GM19025 (cell line): ENCODE data around the gene ESR2.

Experiments
- ATAC-seq: cut with Tn5 transposase; IDR thresholded peaks from one replicate; pipeline ENCODE4 v1.9.1; 2021; ENCODE audit warnings: mild to moderate bottlenecking, low read depth, moderate library complexity; ENCODE audit not compliant: unreplicated experiment

The ESR2 gene

DNA sequence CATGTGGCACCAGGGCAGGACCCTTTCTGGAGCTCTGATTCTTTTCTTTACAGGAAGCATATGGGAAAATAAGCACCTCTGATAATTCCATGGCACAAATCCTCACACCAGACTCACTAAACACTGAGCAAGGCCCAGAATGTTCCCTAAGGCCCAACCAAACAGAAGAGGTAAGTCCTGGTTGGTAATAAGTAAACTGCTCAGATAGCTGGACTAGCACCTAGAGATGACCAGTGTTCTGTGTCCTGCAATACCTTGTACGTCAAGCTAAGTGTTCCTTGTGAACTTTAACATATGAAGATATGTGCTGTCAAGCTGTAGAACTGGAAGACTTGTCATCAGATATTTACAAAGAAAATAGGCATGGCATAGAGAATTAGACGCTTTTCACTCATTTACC lies 186.7 kb downstream of the ESR2 start:
- no peak for ATAC-seq

- ATAC-seq, result no peak
Observed at GRCh38 chr14:64098120-64098519, 196.1 kb downstream of the ESR2 start.

GRCh38 chr14:64095620-64096019 lies 198.6 kb downstream of the ESR2 start:
- no peak for ATAC-seq

DNA sequence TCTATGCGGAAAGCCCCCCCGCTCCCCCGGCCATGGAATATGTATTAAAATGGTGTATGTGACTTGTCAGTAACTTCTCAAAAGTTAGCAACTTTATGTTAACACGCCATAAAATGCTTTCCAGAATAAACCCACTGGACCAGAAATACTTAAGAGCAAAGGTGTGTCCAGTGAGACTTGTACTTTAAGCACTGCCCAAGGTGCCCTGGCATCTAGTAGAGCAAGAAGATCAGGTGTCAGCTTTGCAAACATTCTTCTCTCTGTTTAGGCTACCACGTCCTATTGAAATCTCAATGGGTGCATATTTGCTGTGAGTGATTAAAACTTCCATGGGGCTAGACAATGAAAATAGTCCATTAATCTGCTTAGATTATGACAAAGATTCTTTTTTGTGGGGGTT lies 201.2 kb downstream of the ESR2 start:
- ATAC-seq, result no peak

DNA sequence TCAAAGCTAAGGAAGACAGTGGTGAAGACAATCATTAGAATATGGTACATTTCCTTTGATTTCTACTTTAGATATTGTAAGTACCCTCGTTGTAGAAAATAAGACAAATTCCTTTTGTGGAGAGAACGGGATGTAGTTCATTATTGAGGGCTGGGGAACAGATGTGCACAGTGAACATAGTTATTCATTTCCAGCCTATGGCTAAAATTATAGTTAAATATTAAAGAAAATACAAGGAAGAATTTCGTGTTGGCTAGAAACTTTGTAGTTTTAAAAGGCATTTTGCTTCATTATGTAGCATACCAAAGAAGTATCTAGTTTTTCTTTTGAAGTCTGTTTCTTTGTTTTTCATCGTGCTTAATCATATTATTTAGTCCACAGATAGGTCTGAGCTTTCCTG lies 201.8 kb downstream of the ESR2 start:
- ATAC-seq, result no peak

- no peak for ATAC-seq
Observed at GRCh38 chr14:64091217-64091616, 203.0 kb downstream of the ESR2 start.

GRCh38 chr14:64089920-64090319 lies 204.3 kb downstream of the ESR2 start:
- ATAC-seq, result no peak

DNA sequence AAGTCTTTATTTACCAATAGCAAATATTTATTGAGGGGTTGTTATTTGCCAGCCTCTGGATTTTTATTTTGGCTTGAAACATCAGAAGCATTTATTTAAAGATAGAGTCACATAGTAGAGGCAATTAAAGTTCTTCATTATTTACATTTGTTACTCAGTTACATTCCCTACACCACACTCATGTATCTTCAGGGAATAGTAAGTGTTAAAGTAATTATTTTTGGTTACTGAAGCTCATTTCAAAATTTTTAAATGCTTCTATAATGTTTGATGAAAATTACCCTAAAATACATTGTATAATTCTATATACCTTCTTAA lies 205.6 kb downstream of the ESR2 start:
- ATAC-seq, result no peak

GRCh38 chr14:64082837-64083236 lies 211.3 kb downstream of the ESR2 start:
- no peak for ATAC-seq

- no peak for ATAC-seq
Observed at GRCh38 chr14:64081174-64081746, 212.9 kb downstream of the ESR2 start.

GRCh38 chr14:64080452-64080851 lies 213.7 kb downstream of the ESR2 start:
- ATAC-seq, result no peak

- ATAC-seq, result no peak
Observed at GRCh38 chr14:64075613-64076005, 218.6 kb downstream of the ESR2 start.

DNA sequence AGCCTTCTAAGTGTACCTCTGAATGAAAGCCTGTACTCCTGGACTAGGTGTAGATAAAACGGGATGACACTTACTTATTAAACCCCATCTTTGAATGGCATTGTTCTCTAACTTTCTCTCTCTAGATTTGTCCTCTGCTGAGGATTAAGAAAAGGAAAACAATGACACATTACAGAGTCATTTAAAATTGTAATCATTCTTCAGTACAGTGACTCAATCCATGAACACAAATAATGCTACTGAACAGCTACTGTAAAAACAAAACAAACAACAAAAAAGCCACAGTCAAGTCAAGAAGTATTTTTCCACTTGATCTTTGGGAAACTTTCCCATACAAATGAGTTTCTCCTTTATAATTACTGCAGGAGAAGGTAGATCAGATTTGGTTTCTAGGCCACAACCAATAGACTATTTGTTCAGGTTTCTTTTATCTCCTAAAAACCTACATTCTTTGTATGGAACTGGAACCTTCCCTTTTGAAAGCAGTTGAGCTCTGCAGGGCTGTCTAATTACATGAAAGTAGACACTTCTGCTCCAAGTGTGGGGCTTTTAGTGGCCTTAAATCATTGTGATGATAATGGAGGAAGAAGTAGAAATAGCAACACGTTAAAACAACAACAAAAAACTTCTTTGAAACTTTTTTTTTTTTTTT lies 219.1 kb downstream of the ESR2 start:
- no peak for ATAC-seq

DNA sequence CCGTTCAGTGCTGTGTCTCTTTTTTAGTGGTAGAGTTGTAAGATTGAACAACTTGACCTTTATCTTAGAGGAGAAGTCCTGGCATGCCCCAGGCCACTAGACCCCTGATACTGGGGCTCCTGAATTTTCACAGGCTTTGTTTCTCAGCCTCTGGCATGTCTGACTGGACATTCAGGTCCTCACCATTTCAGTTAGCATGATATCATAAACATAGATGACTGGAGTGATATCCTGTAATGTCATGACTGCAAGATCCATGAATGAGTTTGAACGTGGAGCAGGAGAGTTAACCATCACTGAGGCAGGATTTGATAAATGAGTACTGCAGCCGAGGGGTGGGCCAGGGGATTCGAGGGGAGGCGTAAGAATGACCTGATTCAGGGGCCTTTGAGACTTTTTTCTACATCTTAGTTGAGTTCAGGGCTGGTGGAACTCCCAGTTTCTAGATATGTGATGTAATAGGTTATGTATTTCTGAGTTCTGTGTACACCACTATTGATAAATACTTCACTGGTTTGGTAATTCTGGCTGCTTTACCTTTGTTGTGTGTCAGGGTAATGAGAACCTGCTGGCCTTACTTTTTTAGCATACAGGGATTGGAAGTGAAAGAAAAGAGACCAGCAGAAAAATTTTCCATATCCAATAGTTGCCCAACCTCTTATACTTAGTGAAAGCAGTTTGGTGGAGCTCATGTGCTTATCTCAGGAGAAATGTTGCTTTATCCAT lies 224.4 kb downstream of the ESR2 start:
- ATAC-seq, result no peak

DNA sequence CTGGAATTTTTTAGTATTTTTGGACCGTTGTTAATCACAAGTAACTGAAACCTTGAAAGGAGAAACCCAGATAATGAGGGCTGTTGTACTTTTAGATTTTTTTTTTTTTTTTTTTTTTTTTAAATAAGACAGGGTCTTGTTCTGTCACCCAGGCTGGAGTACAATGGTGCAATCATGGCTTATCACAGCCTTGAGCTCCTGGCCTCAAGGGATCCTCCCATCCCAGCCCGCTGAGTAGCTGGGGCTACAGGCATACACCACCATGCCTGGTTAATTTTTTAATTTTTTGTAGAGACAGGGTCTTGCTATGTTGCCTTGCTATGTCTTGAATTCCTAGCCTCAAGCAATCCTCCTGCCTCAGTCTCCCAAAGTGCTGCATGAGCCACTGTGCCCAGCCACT lies 229.7 kb downstream of the ESR2 start:
- no peak for ATAC-seq

DNA sequence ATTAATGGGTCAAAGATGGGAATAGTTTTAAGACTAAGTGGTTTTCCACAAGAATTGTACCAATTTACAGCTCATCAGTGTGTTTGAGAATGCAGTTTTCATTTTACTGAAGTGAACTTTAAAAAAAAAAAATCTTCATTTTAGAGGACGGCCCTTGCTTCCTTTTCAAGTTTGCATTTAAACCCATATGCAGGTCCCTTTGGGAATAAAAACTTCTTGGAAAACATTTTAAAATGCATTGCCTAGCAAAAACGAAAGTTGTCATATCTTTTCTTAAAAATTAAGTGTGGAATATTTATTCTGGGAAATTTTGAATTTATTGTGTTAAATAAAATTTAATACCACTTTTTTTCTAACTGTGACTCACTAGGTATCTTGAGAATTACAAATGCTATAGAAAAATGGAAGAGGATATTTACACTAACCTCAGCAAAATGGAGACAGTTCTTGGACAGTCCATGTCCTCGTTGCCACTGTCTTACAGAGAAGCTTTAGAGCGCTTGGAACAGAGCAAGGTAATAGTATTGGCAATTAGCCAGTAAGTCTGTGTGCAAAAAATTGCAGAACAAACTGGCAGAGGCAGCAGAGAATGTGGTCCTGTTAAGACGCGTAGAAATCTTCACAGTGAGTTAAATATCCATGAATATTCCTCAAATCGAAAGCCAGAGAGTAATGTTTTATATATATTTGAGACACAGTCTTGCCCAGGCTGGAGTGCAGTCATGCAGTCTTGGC lies 231.6 kb downstream of the ESR2 start:
- no peak for ATAC-seq

DNA sequence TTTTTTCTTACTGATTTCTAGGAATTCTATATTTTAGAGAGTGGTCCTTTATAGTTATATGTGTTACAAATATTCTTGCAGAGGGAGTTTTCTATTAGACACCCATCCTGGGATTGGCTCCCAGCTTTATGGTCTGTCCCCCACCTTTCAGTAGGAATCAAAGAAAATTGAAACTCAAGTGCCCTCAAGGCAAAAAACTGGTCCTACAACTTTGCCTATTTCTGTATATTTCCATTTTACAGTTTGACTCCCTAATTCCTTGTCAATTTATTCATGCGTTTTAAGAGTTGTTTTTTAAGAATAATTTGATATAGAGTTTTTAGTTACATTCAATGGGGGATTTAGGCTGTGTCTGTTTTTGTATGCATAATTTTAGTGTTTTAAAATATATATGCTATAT lies 232.5 kb downstream of the ESR2 start:
- no peak for ATAC-seq

DNA sequence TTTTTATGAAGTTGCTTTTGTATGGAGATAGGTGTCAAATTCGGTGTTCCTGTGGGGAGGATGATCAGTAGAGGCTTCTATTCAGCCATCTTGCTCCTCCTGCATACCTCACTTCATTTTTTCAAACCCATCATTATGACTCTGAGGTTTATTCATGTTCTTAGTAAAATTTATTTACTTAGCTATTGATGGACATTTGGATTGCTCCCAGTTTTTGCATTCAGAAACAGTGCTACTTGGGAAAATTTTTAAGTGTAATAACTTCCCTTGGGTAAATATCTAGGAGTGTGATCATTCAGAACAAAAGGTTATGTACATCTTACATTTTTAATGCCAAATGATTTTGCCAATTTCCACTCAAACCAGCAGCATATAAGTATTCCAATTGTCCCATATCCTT lies 233.1 kb downstream of the ESR2 start:
- ATAC-seq, result no peak

- ATAC-seq, result no peak
Observed at GRCh38 chr14:64060648-64061096, 233.5 kb downstream of the ESR2 start.

GRCh38 chr14:64060199-64060545 lies 234.0 kb downstream of the ESR2 start:
- no peak for ATAC-seq

- no peak for ATAC-seq
Observed at GRCh38 chr14:64059454-64060198, 234.5 kb downstream of the ESR2 start.
